Gastroesophageal sphincter (tissue), 3 donors: ENCODE measurements around the gene ATP1B2.

Experiments used
- EP300 ChIP-seq: sonication (generic); formaldehyde crosslinking; IDR thresholded peaks from one replicate; pipeline ENCODE4 v1.6.1; 2017; ENCODE audit warnings: antibody characterized with exemption, mild to moderate bottlenecking
- POLR2A ChIP-seq, 2 donors: fragments of 450-650 bp; IDR thresholded peaks; one replicate each; pipeline ENCODE4 v1.6.1; 2017; ENCODE audit warnings: antibody characterized with exemption in 2 of 2, mild to moderate bottlenecking in 2 of 2, moderate library complexity in 1 of 2
- POLR2AphosphoS5 ChIP-seq: sonication (generic); formaldehyde crosslinking; IDR thresholded peaks from one replicate; pipeline ENCODE4 v1.6.1; 2017; ENCODE audit warnings: antibody characterized with exemption
- TF ChIP-seq, protein P1 (sequence below), 4 experiments: fragments of 200-600 bp in 2 of 4; fragments of 450-650 bp in 2 of 4; sonication (generic) in 1 of 4; IDR thresholded peaks; one replicate each; pipeline ENCODE4 v1.5.1; 2017 to 2019; ENCODE audit warnings: antibody characterized with exemption in 4 of 4, mild to moderate bottlenecking in 2 of 4, moderate library complexity in 2 of 4

DNA sequence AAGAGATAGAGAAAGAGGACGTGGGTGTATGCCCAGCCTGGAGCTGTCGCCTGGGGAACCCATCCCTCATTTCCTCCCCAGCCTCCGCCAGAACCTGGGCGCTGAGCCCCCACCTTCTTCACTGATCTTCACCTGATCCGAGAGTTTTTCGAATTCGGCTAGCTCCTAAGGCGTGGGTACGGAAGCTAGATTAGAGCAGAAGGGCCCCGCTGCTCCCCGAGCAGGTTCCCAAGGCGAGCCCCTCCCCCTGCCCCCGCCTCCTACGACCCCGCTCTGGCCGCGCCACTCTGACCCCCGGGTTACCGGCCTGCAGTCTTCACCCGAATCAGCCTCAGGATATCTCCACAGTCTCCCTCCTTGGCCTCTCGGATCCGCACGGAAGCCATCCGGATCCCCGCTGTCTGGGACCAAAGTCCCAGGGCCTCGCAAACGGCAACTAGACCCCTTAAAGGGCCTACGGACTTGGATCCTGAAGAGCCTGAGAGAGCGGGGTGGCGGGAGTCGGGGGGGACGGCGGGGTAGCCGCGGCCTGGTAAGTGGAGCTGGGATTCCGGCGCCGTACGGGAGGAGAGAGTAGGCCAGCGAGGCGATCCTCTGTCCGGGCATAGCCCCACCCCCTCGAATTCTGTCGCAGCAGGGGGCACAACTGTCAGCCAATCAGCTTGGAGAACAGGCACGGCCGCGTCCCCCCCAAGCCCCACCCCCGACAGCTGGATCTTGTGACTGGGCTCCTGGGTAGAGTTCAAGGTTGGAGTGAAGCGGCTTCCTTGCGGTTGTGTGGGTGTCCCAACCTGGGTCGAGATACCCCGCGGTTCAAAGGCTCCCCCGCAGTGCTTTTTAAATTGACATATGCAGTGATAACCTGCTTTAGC is 23.2 kb upstream of the ATP1B2 start, which contains the start of gene SAT2:
- no peak for TF ChIP-seq EP300
- TF ChIP-seq, protein P1, sequence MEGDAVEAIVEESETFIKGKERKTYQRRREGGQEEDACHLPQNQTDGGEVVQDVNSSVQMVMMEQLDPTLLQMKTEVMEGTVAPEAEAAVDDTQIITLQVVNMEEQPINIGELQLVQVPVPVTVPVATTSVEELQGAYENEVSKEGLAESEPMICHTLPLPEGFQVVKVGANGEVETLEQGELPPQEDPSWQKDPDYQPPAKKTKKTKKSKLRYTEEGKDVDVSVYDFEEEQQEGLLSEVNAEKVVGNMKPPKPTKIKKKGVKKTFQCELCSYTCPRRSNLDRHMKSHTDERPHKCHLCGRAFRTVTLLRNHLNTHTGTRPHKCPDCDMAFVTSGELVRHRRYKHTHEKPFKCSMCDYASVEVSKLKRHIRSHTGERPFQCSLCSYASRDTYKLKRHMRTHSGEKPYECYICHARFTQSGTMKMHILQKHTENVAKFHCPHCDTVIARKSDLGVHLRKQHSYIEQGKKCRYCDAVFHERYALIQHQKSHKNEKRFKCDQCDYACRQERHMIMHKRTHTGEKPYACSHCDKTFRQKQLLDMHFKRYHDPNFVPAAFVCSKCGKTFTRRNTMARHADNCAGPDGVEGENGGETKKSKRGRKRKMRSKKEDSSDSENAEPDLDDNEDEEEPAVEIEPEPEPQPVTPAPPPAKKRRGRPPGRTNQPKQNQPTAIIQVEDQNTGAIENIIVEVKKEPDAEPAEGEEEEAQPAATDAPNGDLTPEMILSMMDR (IDR thresholded peaks at IDR 0.05): peak in 1 of 4 experiments; percentile 5
- peak; percentile 68 to 85 for TF ChIP-seq POLR2A (IDR thresholded peaks at IDR 0.05)
- peak; percentile 84 for TF ChIP-seq POLR2AphosphoS5
